HCT116 (cell line): ENCODE measurements around the gene DGKZ. TPM values are rescaled to one million over a fixed set of nuclear protein-coding genes. Genes with fewer than 3 reads are reported as not detected.

Experiments
- ATAC-seq: fragments of 200-7000 bp; cut with Tn5 transposase; 2 replicates; pipeline ENCODE4 v1.9.1; 2020; ENCODE audit warnings: mild to moderate bottlenecking, moderate library complexity
- BruUV-seq: library from RNA; stranded (reverse); fragments of 400-500 nt; replicated peaks from 2 replicates; lab custom pipeline; 2021; lab: Mats Ljungman, UMichigan
- CTCF ChIA-PET: fragments of 300-600 bp; sonication (Branson Sonifier 250); formaldehyde crosslinking; loops from one replicate; lab custom pipeline; 2021; ENCODE audit warnings: antibody characterized with exemption; lab: Charles Lee
- POLR2A ChIA-PET: fragments of 300-600, 350-600 bp; sonication (Branson Sonifier 250); formaldehyde crosslinking; loops from one replicate; lab custom pipeline; 2021; ENCODE audit warnings: antibody characterized with exemption; lab: Charles Lee
- RAD21 ChIA-PET, 2 experiments: fragments of 300-600 bp; sonication (Branson Sonifier 250); formaldehyde crosslinking; loops; one replicate each; lab custom pipeline; 2023; ENCODE audit warnings: low total read pairs in 2 of 2; ENCODE audit not compliant: uncharacterized antibody in 2 of 2, unreplicated experiment in 2 of 2, low non-redundant PET in 1 of 2; lab: Charles Lee
- DNase-seq: peaks from one replicate; pipeline ENCODE4 v3.0.0-alpha.2; 2010; ENCODE audit warnings: low read depth, low spot score
- H2AFZ ChIP-seq: fragments of 200-600 bp; shearing (Covaris generic), sonication (generic); 2 replicates; pipeline ENCODE4 v1.6.1; 2017; ENCODE audit warnings: low read depth, mixed run types, mixed read lengths, antibody characterized with exemption, low read length; ENCODE audit not compliant: poor library complexity, severe bottlenecking
- H3K27ac ChIP-seq: 2 replicates; pipeline ENCODE4 v1.5.1; 2012; ENCODE audit warnings: low read depth, low read length
- H3K27me3 ChIP-seq: fragments of 200-600 bp; sonication (generic); 2 replicates; pipeline ENCODE4 v1.6.1; 2016; ENCODE audit warnings: mixed run types, low read length, mixed read lengths; ENCODE audit not compliant: insufficient read depth
- H3K36me3 ChIP-seq, 2 experiments: fragments of 200-500 bp in 1 of 2; fragments of 200-600 bp in 1 of 2; sonication (Bioruptor generic) in 1 of 2; sonication (generic) in 1 of 2; 2 replicates each; pipeline versions ENCODE4 v1.5.1 to v1.6.1; 2014 to 2016; ENCODE audit warnings: low read length in 2 of 2, inconsistent platforms in 1 of 2, mixed read lengths in 1 of 2, mixed run types in 1 of 2; ENCODE audit not compliant: insufficient read depth in 2 of 2, control insufficient read depth in 1 of 2
- H3K4me1 ChIP-seq, 2 experiments: fragments of 200-600 bp in 1 of 2; sonication (generic) in 1 of 2; 2 replicates each; pipeline versions ENCODE4 v1.5.1 to v1.6.1; 2012 to 2017; ENCODE audit warnings: low read length in 2 of 2, inconsistent platforms in 1 of 2, mild to moderate bottlenecking in 1 of 2, mixed read lengths in 1 of 2, mixed run types in 1 of 2, moderate library complexity in 1 of 2; ENCODE audit not compliant: insufficient read depth in 2 of 2, control insufficient read depth in 1 of 2
- H3K4me2 ChIP-seq: fragments of 200-600 bp; sonication (generic); 2 replicates; pipeline ENCODE4 v1.6.1; 2017; ENCODE audit warnings: mixed run types, low read length, mixed read lengths
- H3K4me3 ChIP-seq, 2 experiments: fragments of 200-600 bp in 1 of 2; sonication (generic) in 1 of 2; replicated peaks in 1 of 2; 2 replicates each; pipeline ENCODE4 v1.5.1; 2011 to 2016; ENCODE audit warnings: low read length in 2 of 2, control low read depth in 1 of 2, low read depth in 1 of 2, mild to moderate bottlenecking in 1 of 2, mixed read lengths in 1 of 2, mixed run types in 1 of 2
- H3K79me2 ChIP-seq: fragments of 200-600 bp; sonication (generic); 2 replicates; pipeline ENCODE4 v1.6.1; 2017; ENCODE audit warnings: mild to moderate bottlenecking, mixed run types, low read length, moderate library complexity, mixed read lengths; ENCODE audit not compliant: insufficient read depth
- H3K9ac ChIP-seq: fragments of 200-600 bp; sonication (generic); 2 replicates; pipeline ENCODE4 v1.6.1; 2016; ENCODE audit warnings: low read length, mixed read lengths
- H3K9me2 ChIP-seq: fragments of 200-600 bp; sonication (generic), shearing (Covaris generic); 2 replicates; pipeline ENCODE4 v1.6.1; 2017; ENCODE audit warnings: mixed run types, mild to moderate bottlenecking, moderate library complexity; ENCODE audit not compliant: insufficient read depth
- H3K9me3 ChIP-seq, 2 experiments: fragments of 200-500 bp in 1 of 2; fragments of 200-600 bp in 1 of 2; sonication (Bioruptor generic) in 1 of 2; sonication (generic) in 1 of 2; 2 replicates each; pipeline ENCODE4 v1.6.1; 2014 to 2017; ENCODE audit warnings: low read length in 2 of 2, mixed read lengths in 2 of 2, inconsistent platforms in 1 of 2, low read depth in 1 of 2, mild to moderate bottlenecking in 1 of 2, mixed run types in 1 of 2, moderate library complexity in 1 of 2; ENCODE audit not compliant: control insufficient read depth in 1 of 2, insufficient read depth in 1 of 2
- H4K20me1 ChIP-seq: fragments of 200-600 bp; sonication (generic), shearing (Covaris generic); 2 replicates; pipeline ENCODE4 v1.6.1; 2017; ENCODE audit warnings: mixed run types, mild to moderate bottlenecking, moderate library complexity; ENCODE audit not compliant: insufficient read depth
- ATF3 ChIP-seq: IDR thresholded peaks from 2 replicates; pipeline ENCODE4 v1.6.1; 2012
- CEBPB ChIP-seq: IDR thresholded peaks from 2 replicates; pipeline ENCODE4 v1.6.1; 2012; ENCODE audit warnings: low read depth
- EZH2phosphoT487 ChIP-seq: fragments of 200-600 bp; IDR thresholded peaks from 2 replicates; pipeline ENCODE4 v1.6.1; 2018; ENCODE audit warnings: antibody characterized with exemption, borderline replicate concordance
- FOSL1 ChIP-seq: IDR thresholded peaks from 2 replicates; pipeline ENCODE4 v1.6.1; 2012; ENCODE audit warnings: low read depth
- POLR2AphosphoS5 ChIP-seq: IDR thresholded peaks from 2 replicates; pipeline ENCODE4 v1.6.1; 2011; ENCODE audit warnings: mild to moderate bottlenecking, low read depth, low read length, moderate library complexity
- RAD21 ChIP-seq: IDR thresholded peaks from 2 replicates; pipeline ENCODE4 v1.6.1; 2012; ENCODE audit warnings: low read depth, mild to moderate bottlenecking
- SRF ChIP-seq: IDR thresholded peaks from 2 replicates; pipeline ENCODE4 v1.6.1; 2012; ENCODE audit warnings: low read depth
- TCF7L2 ChIP-seq: IDR thresholded peaks from 2 replicates; pipeline ENCODE4 v1.7.0; 2011; ENCODE audit warnings: borderline replicate concordance, inconsistent platforms; ENCODE audit not compliant: insufficient read depth, insufficient read length; ENCODE audit errors: extremely low read depth
- intact Hi-C: fragments of 100-400 bp; cut with micrococcal nuclease; formaldehyde crosslinking; loops from 2 replicates; pipeline ENCODE4 v1.10.0; 2022
- total RNA-seq: library from RNA; stranded (reverse); gene quantifications from one replicate; pipeline ENCODE4 v1.2.1, GENCODE V29; 2021; ENCODE audit not compliant: unreplicated experiment

The DGKZ gene
- total RNA-seq, 1 experiment from 2014 or later: 70.2 TPM

GRCh38 chr11:46350695-46351094, 3.4 kb downstream of the DGKZ start:
- H3K9ac ChIP-seq: no peak overlapping the region
- peaks cover 72% of the 10 kb centered on the region for H3K79me2 ChIP-seq
- H3K4me2 ChIP-seq: no peak overlapping the region
- peaks cover 14 to 35% of the 10 kb centered on the region in 2 experiments; a peak in 3 of 4 replicates for H3K4me1 ChIP-seq
- H3K9me3 ChIP-seq: no peaks in the 10 kb centered on the region
- 0 out of 4 replicates have a peak, but pooled peaks cover 0 to 2% of the 10 kb centered on the region in 2 experiments for H3K36me3 ChIP-seq
- POLR2A ChIA-PET: no interaction called here
- H3K27ac ChIP-seq: no peak overlapping the region
- RAD21 ChIA-PET: no interaction called here
- no peak overlapping the region for H2AFZ ChIP-seq
- ATAC-seq (no peak), DNase-seq (no peak)
- intact Hi-C loops: no loop called here
- BruUV-seq: no TSS peak
- H4K20me1 ChIP-seq: peaks cover 7% of the 10 kb centered on the region; the same call in 1 of the 2 replicates
- H3K9me2 ChIP-seq: no peaks in the 10 kb centered on the region
- CTCF ChIA-PET: interaction anchor here (1.3 to 2.2 kb wide), 2 partner anchors 16 to 35 kb away, joined by 3 to 5 read pairs; no protein-coding TSS in a partner anchor
- no peak overlapping the region for H3K4me3 ChIP-seq
- TF ChIP-seq TCF7L2 (no peak), SRF (no peak), POLR2AphosphoS5 (no peak)
- no peaks in the 10 kb centered on the region for H3K27me3 ChIP-seq

- Histone ChIP-seq H2AFZ (no peak overlapping the region), H3K79me2 (peaks cover 75% of the 10 kb centered on the region), H3K27ac (no peak overlapping the region), H3K4me2 (no peak overlapping the region), H3K4me3 (no peak overlapping the region), H3K27me3 (no peaks in the 10 kb centered on the region), H4K20me1 (peaks cover 7% of the 10 kb centered on the region; the same call in 1 of the 2 replicates), H3K36me3 (0 out of 4 replicates have a peak, but pooled peaks cover 0 to 2% of the 10 kb centered on the region in 2 experiments), H3K9me3 (no peaks in the 10 kb centered on the region), H3K4me1 (peaks cover 14 to 35% of the 10 kb centered on the region in 2 experiments; a peak in 3 of 4 replicates), H3K9ac (no peak overlapping the region), H3K9me2 (no peaks in the 10 kb centered on the region)
- ChIA-PET POLR2A (no interaction called here), RAD21 (no interaction called here), CTCF (interaction anchor here (1.0 to 2.2 kb wide), 4 partner anchors 9 to 41 kb away, joined by 3 to 5 read pairs (median 3); partner anchors contain the start of gene CHRM4)
- intact Hi-C loops: no loop called here
- no TSS peak for BruUV-seq
- TF ChIP-seq RAD21: no peak
- no peak for TF ChIP-seq FOSL1
- TF ChIP-seq ATF3: no peak
- no peak for TF ChIP-seq CEBPB
- no peak for TF ChIP-seq EZH2phosphoT487
- ATAC-seq (no peak), DNase-seq (no peak)
These were observed 3.9 kb downstream of the DGKZ start for GRCh38 chr11:46351148-46351547.
